Muscle layer of colon (tissue), 2 donors: ENCODE measurements around the gene CCDC57.

ENCODE experiments used
- H3K27ac ChIP-seq: one replicate; pipeline ENCODE4 v1.7.0; 2013; ENCODE audit warnings: low read depth, mild to moderate bottlenecking, low read length, moderate library complexity
- H3K27me3 ChIP-seq, 2 donors: one replicate each; pipeline ENCODE4 v1.7.0; 2013; ENCODE audit warnings: low read length in 2 of 2, mild to moderate bottlenecking in 2 of 2; ENCODE audit not compliant: insufficient read depth in 2 of 2, control insufficient read depth in 1 of 2
- H3K36me3 ChIP-seq: one replicate; pipeline ENCODE4 v1.7.0; 2013; ENCODE audit warnings: mild to moderate bottlenecking, low read length; ENCODE audit not compliant: insufficient read depth
- H3K4me1 ChIP-seq: one replicate; pipeline ENCODE4 v1.7.0; 2013; ENCODE audit warnings: mild to moderate bottlenecking, low read length; ENCODE audit not compliant: insufficient read depth
- H3K4me3 ChIP-seq, 2 donors: one replicate each; pipeline ENCODE4 v1.7.0; 2013; ENCODE audit warnings: low read length in 2 of 2, low read depth in 1 of 2, mild to moderate bottlenecking in 1 of 2, moderate library complexity in 1 of 2
- H3K9ac ChIP-seq: one replicate; pipeline ENCODE4 v1.7.0; 2013; ENCODE audit warnings: low read length
- H3K9me3 ChIP-seq: one replicate; pipeline ENCODE4 v1.7.0; 2013; ENCODE audit warnings: mild to moderate bottlenecking, low read length
- donor health status: abdominal sarcoma.
- donor health status: Adenocarcinoma of cecum.

Gene CCDC57

GRCh38 chr17:82187500-82187899, 25.1 kb downstream of the CCDC57 start:
- no peak overlapping the region for H3K9ac ChIP-seq
- H3K27me3 ChIP-seq: no peaks in the 10 kb centered on the region
- H3K36me3 ChIP-seq: peaks cover 19% of the 10 kb centered on the region

DNA sequence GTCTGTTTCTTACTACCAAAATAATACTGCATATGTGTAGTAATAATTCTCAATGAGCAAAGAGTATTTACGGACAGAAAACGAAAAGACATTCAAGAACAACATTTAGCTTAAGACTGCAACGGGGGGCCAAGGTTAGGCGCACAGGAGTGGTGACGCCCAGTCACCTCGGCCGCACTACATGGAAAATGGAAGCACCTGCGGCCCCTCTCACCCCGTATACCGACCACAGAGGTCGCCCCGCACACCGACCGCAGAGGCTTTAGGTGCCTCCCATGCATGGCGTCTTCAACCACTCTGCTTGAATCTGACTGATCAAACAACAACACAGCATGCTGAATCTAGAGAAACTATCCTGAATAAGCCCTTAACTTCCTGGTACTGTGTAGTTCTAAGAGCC, 26.4 kb downstream of the CCDC57 start:
- no peak overlapping the region for H3K9ac ChIP-seq
- no peaks in the 10 kb centered on the region for H3K4me1 ChIP-seq
- no peak overlapping the region for H3K4me3 ChIP-seq
- H3K27me3 ChIP-seq: no peaks in the 10 kb centered on the region
- no peaks in the 10 kb centered on the region for H3K9me3 ChIP-seq
- H3K36me3 ChIP-seq: peaks cover 14% of the 10 kb centered on the region
- H3K27ac ChIP-seq: no peak overlapping the region

More at GRCh38 chr17:82187500-82187899, 25.1 kb downstream of the CCDC57 start:
- no peaks in the 10 kb centered on the region for H3K4me1 ChIP-seq
- H3K27ac ChIP-seq: no peak overlapping the region
- H3K9me3 ChIP-seq: no peaks in the 10 kb centered on the region
- H3K4me3 ChIP-seq: no peak overlapping the region

DNA sequence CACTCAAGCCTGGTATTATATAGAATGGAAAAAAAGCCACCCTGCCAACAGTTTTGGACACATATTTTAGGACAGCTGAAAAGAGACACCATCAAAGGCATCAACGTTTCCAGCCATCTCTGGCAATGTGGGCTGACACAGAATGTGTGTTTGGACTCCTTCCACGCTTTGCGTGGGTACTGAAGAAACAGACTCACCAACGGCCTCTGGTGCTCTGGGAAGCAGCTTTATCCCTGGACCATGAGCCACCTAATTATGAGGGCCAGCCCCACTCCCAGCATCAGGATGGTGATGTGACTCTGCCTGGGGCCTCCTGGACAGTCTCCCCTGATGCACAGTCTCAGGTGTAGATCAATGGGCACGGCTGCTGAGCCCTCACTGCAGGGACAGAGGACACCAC, 27.9 kb downstream of the CCDC57 start:
- H3K36me3 ChIP-seq: peaks cover 12% of the 10 kb centered on the region
- no peaks in the 10 kb centered on the region for H3K9me3 ChIP-seq
- H3K9ac ChIP-seq: no peak overlapping the region
- H3K27me3 ChIP-seq: no peaks in the 10 kb centered on the region
- no peak overlapping the region for H3K27ac ChIP-seq
- no peak overlapping the region for H3K4me3 ChIP-seq
- H3K4me1 ChIP-seq: no peaks in the 10 kb centered on the region

DNA sequence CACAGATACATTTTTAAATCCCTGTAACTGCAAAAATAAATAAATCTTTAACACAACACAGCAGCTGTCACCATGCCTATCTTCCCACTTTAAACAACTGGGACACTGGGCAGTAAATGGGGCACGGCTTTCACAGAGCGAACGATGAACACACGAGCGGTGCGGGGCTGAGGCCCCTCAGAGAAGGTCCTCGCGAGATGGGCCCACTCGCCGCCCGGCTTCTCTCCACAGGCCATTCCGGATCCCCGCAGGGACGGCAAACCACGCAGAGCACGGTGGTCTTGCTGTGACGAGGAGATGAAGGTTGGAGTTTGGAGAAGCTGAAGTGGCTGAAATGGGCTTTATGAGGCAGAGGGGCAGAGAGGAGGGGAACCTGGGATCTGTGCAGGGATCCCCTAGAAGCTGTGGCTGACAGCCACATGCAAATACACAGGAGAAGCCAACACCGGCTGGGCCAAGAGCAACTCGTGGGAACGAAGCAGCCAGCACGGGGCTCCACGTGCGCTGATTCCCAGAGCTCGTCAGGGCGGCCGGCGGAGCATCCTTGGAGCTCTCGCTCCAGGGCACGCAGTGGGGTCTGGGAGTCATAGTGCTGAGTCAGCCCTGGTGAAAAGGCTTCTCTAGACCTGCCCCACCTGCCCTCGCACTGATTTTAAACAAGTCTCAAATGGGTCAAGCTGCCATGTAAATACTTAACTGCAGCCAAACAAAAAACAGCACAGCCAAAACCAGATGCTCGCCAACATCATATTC, 31.7 kb downstream of the CCDC57 start:
- peaks cover 9% of the 10 kb centered on the region for H3K36me3 ChIP-seq
- no peaks in the 10 kb centered on the region for H3K27me3 ChIP-seq
- no peak overlapping the region for H3K4me3 ChIP-seq

DNA sequence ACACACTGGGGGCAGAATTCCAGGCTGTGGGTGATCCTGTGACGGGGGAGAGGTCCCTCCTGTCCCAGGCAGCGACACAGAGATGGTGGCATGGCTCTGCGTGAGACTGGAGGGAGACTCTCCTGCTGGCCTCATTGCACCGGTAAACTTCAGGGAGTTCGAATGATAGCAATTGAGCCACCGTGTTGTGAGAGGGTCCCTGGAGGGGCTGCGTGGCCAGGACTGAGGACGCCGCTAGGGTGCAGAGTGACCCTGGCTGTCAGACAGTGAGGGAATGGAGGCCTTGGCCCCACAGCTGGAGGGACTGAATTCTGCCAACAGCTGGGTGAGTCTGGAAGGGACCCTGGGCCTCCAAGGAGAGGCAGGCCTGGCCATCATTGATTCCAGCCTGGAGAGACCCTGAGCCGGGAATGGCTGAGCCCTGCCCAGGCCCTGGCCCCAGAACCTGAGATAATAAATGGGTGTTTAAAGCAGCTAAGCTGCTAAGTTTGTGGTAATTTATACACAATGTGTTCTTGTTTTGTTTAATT, 32.6 kb downstream of the CCDC57 start:
- Histone ChIP-seq H3K27ac (no peak overlapping the region), H3K4me1 (no peaks in the 10 kb centered on the region), H3K9me3 (no peaks in the 10 kb centered on the region), H3K27me3 (no peaks in the 10 kb centered on the region), H3K9ac (no peak overlapping the region), H3K4me3 (no peak overlapping the region), H3K36me3 (peaks cover 8% of the 10 kb centered on the region)

More for the DNA sequence above, 31.7 kb downstream of the CCDC57 start:
- H3K27ac ChIP-seq: no peak overlapping the region
- no peak overlapping the region for H3K9ac ChIP-seq
- no peaks in the 10 kb centered on the region for H3K4me1 ChIP-seq
- H3K9me3 ChIP-seq: no peaks in the 10 kb centered on the region

DNA sequence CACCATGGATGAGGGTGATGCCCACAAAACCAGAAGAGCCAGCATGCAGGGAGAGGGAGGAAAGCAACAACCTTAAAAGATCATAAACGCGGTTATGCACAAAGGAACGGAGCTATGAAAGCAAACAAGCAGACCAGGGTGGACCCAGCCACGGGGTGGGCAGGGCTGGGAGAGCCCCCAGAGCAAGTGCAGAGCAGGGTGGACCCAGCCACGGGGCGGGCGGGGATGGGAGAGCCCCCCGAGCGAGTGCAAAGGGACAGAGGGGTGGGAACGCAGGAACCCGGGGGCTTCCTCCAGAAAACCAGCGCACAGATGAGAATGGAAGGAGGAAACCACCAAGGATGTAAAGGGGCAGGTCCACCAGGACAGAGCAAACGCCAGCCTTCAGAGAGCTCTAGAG, 33.2 kb downstream of the CCDC57 start:
- Histone ChIP-seq H3K9me3 (no peaks in the 10 kb centered on the region), H3K27me3 (no peaks in the 10 kb centered on the region), H3K4me3 (no peak overlapping the region), H3K27ac (no peak overlapping the region), H3K4me1 (no peaks in the 10 kb centered on the region), H3K9ac (no peak overlapping the region), H3K36me3 (peaks cover 7% of the 10 kb centered on the region)

GRCh38 chr17:82178499-82179261, 34.0 kb downstream of the CCDC57 start:
- H3K4me3 ChIP-seq: no peak overlapping the region
- H3K27me3 ChIP-seq: no peaks in the 10 kb centered on the region
- H3K27ac ChIP-seq: no peak overlapping the region
- no peak overlapping the region for H3K9ac ChIP-seq
- no peaks in the 10 kb centered on the region for H3K9me3 ChIP-seq
- no peaks in the 10 kb centered on the region for H3K4me1 ChIP-seq
- H3K36me3 ChIP-seq: peaks cover 5% of the 10 kb centered on the region

DNA sequence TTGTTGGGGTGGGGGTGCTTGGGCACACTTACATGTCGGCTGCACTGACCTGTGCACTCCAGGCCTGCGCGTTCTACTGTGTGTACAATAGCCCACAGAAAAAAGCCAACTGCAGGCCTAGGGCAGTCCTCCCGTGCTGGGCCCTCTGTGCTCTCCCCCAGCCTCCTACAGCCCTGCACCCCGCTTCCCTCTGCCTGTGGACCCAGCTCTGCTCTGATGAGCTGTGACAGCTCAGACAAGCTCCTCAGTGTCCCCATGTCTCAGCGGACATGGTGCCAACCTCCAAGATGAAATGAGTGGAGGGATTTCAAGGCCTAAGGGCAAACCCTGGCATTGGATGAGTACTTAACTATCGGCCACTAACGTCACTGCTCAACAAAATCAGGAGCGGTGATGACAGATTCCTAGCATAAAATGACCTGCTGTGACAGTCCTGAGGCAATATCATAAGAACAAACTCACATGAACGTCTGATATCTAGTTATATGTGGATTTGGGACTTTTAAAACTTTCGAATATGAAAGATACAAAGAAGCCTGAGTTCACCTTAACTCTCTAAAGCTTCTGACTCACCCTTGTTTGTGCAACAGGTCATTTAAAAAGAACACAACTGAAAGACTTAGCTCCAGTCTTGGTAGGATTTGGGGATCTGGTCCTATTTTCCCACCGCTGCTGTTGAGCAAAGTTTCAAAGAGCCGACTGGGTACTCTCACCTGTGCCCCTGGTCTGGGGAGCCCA, 34.7 kb downstream of the CCDC57 start:
- no peaks in the 10 kb centered on the region for H3K27me3 ChIP-seq
- H3K4me1 ChIP-seq: no peaks in the 10 kb centered on the region
- no peak overlapping the region for H3K4me3 ChIP-seq
- no peak overlapping the region for H3K27ac ChIP-seq
- H3K36me3 ChIP-seq: peaks cover 5% of the 10 kb centered on the region
- no peak overlapping the region for H3K9ac ChIP-seq
- no peaks in the 10 kb centered on the region for H3K9me3 ChIP-seq

- no peak overlapping the region for H3K4me3 ChIP-seq
- H3K36me3 ChIP-seq: peaks cover 9% of the 10 kb centered on the region
Measured at GRCh38 chr17:82177276-82177675, 35.4 kb downstream of the CCDC57 start.

GRCh38 chr17:82175951-82176350, 36.7 kb downstream of the CCDC57 start:
- Histone ChIP-seq H3K9me3 (no peaks in the 10 kb centered on the region), H3K27ac (no peak overlapping the region), H3K27me3 (no peaks in the 10 kb centered on the region), H3K36me3 (peaks cover 19% of the 10 kb centered on the region), H3K9ac (no peak overlapping the region), H3K4me3 (no peak overlapping the region), H3K4me1 (no peaks in the 10 kb centered on the region)

More at GRCh38 chr17:82177276-82177675, 35.4 kb downstream of the CCDC57 start:
- no peak overlapping the region for H3K9ac ChIP-seq
- H3K27me3 ChIP-seq: no peaks in the 10 kb centered on the region
- H3K27ac ChIP-seq: no peak overlapping the region
- no peaks in the 10 kb centered on the region for H3K9me3 ChIP-seq
- H3K4me1 ChIP-seq: no peaks in the 10 kb centered on the region

DNA sequence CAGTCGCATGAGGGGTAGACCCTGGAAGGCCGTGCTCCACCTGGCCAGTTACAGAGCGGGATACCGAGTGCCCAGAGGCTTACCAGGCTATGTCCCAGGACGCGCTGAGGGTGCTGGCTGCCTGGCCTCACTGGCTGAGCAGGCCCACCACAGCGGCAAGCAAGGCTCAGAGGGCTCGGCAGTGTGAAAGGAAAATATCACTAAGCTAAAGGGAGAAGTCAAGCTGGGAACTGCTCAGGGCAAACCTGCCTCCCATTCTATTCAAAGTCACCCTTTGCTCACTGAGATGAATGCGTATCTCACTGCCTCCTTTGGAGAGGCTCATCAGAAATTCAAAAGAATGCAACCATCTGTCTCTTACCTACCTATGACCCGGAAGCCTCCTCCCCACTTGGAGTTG, 37.4 kb downstream of the CCDC57 start:
- Histone ChIP-seq H3K27ac (no peak overlapping the region), H3K9me3 (no peaks in the 10 kb centered on the region), H3K36me3 (peaks cover 24% of the 10 kb centered on the region), H3K27me3 (no peaks in the 10 kb centered on the region), H3K4me1 (no peaks in the 10 kb centered on the region), H3K9ac (no peak overlapping the region), H3K4me3 (no peak overlapping the region)
